ENCODE results near the gene TMEM170B. TPM values are rescaled to one million over a fixed set of nuclear protein-coding genes. Genes with fewer than 3 reads are reported as not detected.

The TMEM170B gene
- polyA plus RNA-seq, 1 donor (not counting 4 experiments of a cell fraction or from before 2014, with no cell fraction given) = 0.08 TPM

DNA sequence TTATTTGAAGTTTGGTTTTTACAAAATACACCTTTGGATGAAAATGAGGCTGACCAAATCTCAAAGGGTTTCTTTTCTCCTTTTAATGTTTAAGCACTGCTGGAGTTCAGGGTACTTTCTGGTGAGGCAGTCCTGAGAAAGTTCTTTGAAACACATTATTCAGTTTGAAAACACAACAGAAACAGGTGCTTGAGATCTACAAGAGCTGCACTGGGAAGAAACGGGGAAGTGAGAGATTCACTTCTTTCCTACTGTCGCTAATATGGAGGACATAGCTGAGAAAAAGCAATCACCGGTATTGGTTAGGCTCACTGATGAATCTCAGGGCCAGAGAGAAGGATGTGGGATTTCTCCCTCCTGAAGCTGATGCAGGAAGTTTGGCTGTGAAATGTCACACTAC is 22.9 kb upstream of the TMEM170B start:
- Histone ChIP-seq H3K4me3 (ENCODE audit: control insufficient read depth in 2 of 3, extremely low read depth in 1 of 3, insufficient read depth in 2 of 3, low read depth in 1 of 3, low read length in 3 of 3) (no peak overlapping the region), H3K4me2 (ENCODE audit: control insufficient read depth, extremely low read depth, insufficient read depth, low read depth, low read length) (no peak overlapping the region), H3K36me3 (ENCODE audit: control insufficient read depth in 2 of 2, extremely low read depth in 1 of 2, insufficient read depth in 2 of 2, low read length in 2 of 2) (no peaks in the 10 kb centered on the region), H3K27ac (ENCODE audit: control insufficient read depth, insufficient read depth, low read length) (no peak overlapping the region), H2AFZ (ENCODE audit: control insufficient read depth, low read length) (no peak overlapping the region), H3K9ac (ENCODE audit: control insufficient read depth, extremely low read depth, insufficient read depth, low read length) (no peak overlapping the region), H3K9me1 (ENCODE audit: control insufficient read depth, extremely low read depth, insufficient read depth, low read length) (no peaks in the 10 kb centered on the region), H3K27me3 (ENCODE audit: control insufficient read depth, extremely low read depth, insufficient read depth, low read length) (peaks cover 3% of the 10 kb centered on the region), H3K9me3 (ENCODE audit: control insufficient read depth, low read depth, low read length) (no peaks in the 10 kb centered on the region), H3K79me2 (ENCODE audit: control insufficient read depth, insufficient read depth, low read length) (no peaks in the 10 kb centered on the region), H3K4me1 (ENCODE audit: control insufficient read depth, extremely low read depth, insufficient read depth, low read length) (no peaks in the 10 kb centered on the region), H4K20me1 (ENCODE audit: control insufficient read depth, extremely low read depth, insufficient read depth, low read length) (no peaks in the 10 kb centered on the region)
- dilution Hi-C loops (cut with MboI; ENCODE audit: extremely low pct_ligation_motif_present, low sequenced_read_pairs) = no loop called here
- no peak for TF ChIP-seq EZH2 (IDR thresholded peaks at IDR 0.05; ENCODE audit: low read length)
- TF ChIP-seq, protein P1, sequence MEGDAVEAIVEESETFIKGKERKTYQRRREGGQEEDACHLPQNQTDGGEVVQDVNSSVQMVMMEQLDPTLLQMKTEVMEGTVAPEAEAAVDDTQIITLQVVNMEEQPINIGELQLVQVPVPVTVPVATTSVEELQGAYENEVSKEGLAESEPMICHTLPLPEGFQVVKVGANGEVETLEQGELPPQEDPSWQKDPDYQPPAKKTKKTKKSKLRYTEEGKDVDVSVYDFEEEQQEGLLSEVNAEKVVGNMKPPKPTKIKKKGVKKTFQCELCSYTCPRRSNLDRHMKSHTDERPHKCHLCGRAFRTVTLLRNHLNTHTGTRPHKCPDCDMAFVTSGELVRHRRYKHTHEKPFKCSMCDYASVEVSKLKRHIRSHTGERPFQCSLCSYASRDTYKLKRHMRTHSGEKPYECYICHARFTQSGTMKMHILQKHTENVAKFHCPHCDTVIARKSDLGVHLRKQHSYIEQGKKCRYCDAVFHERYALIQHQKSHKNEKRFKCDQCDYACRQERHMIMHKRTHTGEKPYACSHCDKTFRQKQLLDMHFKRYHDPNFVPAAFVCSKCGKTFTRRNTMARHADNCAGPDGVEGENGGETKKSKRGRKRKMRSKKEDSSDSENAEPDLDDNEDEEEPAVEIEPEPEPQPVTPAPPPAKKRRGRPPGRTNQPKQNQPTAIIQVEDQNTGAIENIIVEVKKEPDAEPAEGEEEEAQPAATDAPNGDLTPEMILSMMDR (optimal IDR thresholded peaks at IDR 0.05 in 1 of 3, IDR thresholded peaks at IDR 0.05 in 1 of 3, conservative IDR thresholded peaks at IDR 0.05 in 1 of 3; ENCODE audit: extremely low read depth in 1 of 3, insufficient read depth in 2 of 3, low read length in 3 of 3) = no peak
- DNase-seq (ENCODE audit: low read depth, low spot score) (no peak), FAIRE-seq (no peak)

DNA sequence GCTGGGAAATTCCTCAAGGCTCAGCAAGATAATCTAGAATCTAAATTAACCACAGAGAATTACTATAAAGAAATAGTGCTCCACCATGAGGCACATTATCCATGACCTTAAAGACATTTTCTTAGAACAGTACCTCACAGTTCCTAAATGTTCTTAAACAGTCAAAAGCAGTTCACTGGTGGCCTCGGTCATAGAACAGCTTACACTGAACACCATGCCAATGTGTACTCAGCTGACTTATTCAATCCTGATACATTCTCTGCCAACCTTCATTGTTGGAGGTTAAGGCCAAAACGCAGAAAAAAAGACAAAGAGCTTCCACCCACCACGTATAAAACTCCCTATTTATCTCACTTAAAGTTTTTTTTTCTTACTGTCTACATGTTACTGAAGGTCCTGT is 21.8 kb upstream of the TMEM170B start:
- Histone ChIP-seq H3K4me3 (ENCODE audit: control insufficient read depth in 2 of 3, extremely low read depth in 1 of 3, insufficient read depth in 2 of 3, low read depth in 1 of 3, low read length in 3 of 3) (no peak overlapping the region), H3K36me3 (ENCODE audit: control insufficient read depth in 2 of 2, extremely low read depth in 1 of 2, insufficient read depth in 2 of 2, low read length in 2 of 2) (no peaks in the 10 kb centered on the region), H3K27me3 (ENCODE audit: control insufficient read depth, extremely low read depth, insufficient read depth, low read length) (peaks cover 3% of the 10 kb centered on the region), H3K9ac (ENCODE audit: control insufficient read depth, extremely low read depth, insufficient read depth, low read length) (no peak overlapping the region), H2AFZ (ENCODE audit: control insufficient read depth, low read length) (no peak overlapping the region), H3K27ac (ENCODE audit: control insufficient read depth, insufficient read depth, low read length) (no peak overlapping the region), H3K9me1 (ENCODE audit: control insufficient read depth, extremely low read depth, insufficient read depth, low read length) (no peaks in the 10 kb centered on the region), H3K9me3 (ENCODE audit: control insufficient read depth, low read depth, low read length) (no peaks in the 10 kb centered on the region), H3K4me2 (ENCODE audit: control insufficient read depth, extremely low read depth, insufficient read depth, low read depth, low read length) (no peak overlapping the region), H3K79me2 (ENCODE audit: control insufficient read depth, insufficient read depth, low read length) (no peaks in the 10 kb centered on the region), H4K20me1 (ENCODE audit: control insufficient read depth, extremely low read depth, insufficient read depth, low read length) (no peaks in the 10 kb centered on the region), H3K4me1 (ENCODE audit: control insufficient read depth, extremely low read depth, insufficient read depth, low read length) (no peaks in the 10 kb centered on the region)
- FAIRE-seq = no peak
- no peak for TF ChIP-seq EZH2 (IDR thresholded peaks at IDR 0.05; ENCODE audit: low read length)
- TF ChIP-seq, protein P1 (optimal IDR thresholded peaks at IDR 0.05 in 1 of 3, IDR thresholded peaks at IDR 0.05 in 1 of 3, conservative IDR thresholded peaks at IDR 0.05 in 1 of 3; ENCODE audit: extremely low read depth in 1 of 3, insufficient read depth in 2 of 3, low read length in 3 of 3) = no peak
- dilution Hi-C loops (cut with MboI; ENCODE audit: extremely low pct_ligation_motif_present, low sequenced_read_pairs) = no loop called here
- DNase-seq (ENCODE audit: low read depth, low spot score) = no peak
